HL-60 (cell line): ENCODE results near the gene TTC13.
"Not testable (repeated sequence)": the region's sequence is repeated elsewhere in the genome, so short reads cannot be mapped to it uniquely, and the experiment has no call there.

Source experiments
- DNase-seq, 2 experiments: peaks; one replicate each; pipeline ENCODE4 v3.0.0-alpha.2; 2010 to 2020; ENCODE audit warnings: low read depth in 1 of 2, low spot score in 1 of 2
- H3K27ac ChIP-seq: fragments of 250-450 bp; sonication (Bioruptor Pico); replicated peaks from 2 replicates; pipeline ENCODE4 v1.5.1; 2020; ENCODE audit warnings: mild to moderate bottlenecking, moderate library complexity
- H3K27me3 ChIP-seq: fragments of 250-450 bp; sonication (Bioruptor Pico); 2 replicates; pipeline ENCODE4 v1.5.1; 2021; ENCODE audit warnings: mild to moderate bottlenecking, moderate library complexity; ENCODE audit not compliant: insufficient read depth, poor library complexity, severe bottlenecking
- H3K4me3 ChIP-seq: replicated peaks from 2 replicates; pipeline ENCODE4 v1.5.1; 2011; ENCODE audit warnings: mild to moderate bottlenecking, control low read depth, low read length; ENCODE audit not compliant: insufficient read depth
- GABPA ChIP-seq: IDR thresholded peaks from 2 replicates; pipeline ENCODE4 v1.6.1; 2012; ENCODE audit warnings: low read depth
- POLR2AphosphoS5 ChIP-seq: IDR thresholded peaks from 2 replicates; pipeline ENCODE4 v1.6.1; 2012; ENCODE audit warnings: low read depth
- SPI1 ChIP-seq: IDR thresholded peaks from 2 replicates; pipeline ENCODE4 v1.6.1; 2012; ENCODE audit warnings: low read depth, mild to moderate bottlenecking, borderline replicate concordance
- TF ChIP-seq, protein P1 (sequence below): IDR thresholded peaks from 2 replicates; pipeline ENCODE4 v1.6.1; 2012; ENCODE audit warnings: low read depth; ENCODE audit not compliant: insufficient replicate concordance
- TF ChIP-seq, protein P2 (sequence below): IDR thresholded peaks from one replicate; pipeline ENCODE4 v1.5.1; 2011; ENCODE audit warnings: low read length, control low read depth, inconsistent platforms; ENCODE audit not compliant: insufficient read depth

Gene TTC13

DNA sequence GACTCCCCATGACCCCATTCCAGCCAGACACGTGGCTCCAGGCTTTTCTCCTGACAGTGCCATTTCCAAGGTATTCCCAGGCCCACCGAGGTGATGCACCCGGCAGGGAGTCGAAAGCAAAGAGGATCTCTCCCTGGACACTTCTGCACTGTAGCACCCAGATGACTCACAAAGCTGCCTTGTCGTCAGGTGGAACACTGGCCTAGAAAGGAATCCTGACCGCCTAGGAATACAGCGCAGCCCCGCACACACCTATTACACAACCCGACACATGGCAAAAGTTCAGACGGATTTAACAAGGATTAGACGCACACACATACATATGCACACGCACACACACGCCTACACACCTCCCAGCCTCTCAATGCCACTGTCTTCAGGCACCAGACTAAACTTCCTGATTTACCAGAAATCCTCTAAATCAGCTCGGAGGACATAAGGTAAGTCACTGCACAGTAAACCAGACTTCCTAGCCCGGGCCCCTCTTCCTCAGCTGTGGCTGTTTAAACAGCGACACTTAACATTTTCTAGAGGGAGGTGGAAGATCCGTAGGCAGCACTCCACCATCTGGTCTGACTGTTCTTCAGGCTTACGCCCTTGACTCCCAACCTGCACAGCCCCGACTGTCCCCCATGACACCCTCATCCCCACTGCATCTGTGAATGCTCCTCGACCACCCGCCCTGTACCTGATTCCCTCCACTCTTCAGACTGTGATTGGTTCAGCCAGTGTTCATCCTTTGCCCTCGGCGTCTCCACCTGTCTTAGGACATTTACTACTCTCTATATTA, 48.7 kb upstream of the TTC13 start:
- H3K27me3 ChIP-seq, result no peaks in the 10 kb centered on the region
- DNase-seq, result no peak
- H3K27ac ChIP-seq, result no peak overlapping the region
- TF ChIP-seq POLR2AphosphoS5 (no peak), GABPA (no peak), SPI1 (no peak)
- TF ChIP-seq, protein P1, sequence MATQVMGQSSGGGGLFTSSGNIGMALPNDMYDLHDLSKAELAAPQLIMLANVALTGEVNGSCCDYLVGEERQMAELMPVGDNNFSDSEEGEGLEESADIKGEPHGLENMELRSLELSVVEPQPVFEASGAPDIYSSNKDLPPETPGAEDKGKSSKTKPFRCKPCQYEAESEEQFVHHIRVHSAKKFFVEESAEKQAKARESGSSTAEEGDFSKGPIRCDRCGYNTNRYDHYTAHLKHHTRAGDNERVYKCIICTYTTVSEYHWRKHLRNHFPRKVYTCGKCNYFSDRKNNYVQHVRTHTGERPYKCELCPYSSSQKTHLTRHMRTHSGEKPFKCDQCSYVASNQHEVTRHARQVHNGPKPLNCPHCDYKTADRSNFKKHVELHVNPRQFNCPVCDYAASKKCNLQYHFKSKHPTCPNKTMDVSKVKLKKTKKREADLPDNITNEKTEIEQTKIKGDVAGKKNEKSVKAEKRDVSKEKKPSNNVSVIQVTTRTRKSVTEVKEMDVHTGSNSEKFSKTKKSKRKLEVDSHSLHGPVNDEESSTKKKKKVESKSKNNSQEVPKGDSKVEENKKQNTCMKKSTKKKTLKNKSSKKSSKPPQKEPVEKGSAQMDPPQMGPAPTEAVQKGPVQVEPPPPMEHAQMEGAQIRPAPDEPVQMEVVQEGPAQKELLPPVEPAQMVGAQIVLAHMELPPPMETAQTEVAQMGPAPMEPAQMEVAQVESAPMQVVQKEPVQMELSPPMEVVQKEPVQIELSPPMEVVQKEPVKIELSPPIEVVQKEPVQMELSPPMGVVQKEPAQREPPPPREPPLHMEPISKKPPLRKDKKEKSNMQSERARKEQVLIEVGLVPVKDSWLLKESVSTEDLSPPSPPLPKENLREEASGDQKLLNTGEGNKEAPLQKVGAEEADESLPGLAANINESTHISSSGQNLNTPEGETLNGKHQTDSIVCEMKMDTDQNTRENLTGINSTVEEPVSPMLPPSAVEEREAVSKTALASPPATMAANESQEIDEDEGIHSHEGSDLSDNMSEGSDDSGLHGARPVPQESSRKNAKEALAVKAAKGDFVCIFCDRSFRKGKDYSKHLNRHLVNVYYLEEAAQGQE, result no peak
- TF ChIP-seq, protein P2, sequence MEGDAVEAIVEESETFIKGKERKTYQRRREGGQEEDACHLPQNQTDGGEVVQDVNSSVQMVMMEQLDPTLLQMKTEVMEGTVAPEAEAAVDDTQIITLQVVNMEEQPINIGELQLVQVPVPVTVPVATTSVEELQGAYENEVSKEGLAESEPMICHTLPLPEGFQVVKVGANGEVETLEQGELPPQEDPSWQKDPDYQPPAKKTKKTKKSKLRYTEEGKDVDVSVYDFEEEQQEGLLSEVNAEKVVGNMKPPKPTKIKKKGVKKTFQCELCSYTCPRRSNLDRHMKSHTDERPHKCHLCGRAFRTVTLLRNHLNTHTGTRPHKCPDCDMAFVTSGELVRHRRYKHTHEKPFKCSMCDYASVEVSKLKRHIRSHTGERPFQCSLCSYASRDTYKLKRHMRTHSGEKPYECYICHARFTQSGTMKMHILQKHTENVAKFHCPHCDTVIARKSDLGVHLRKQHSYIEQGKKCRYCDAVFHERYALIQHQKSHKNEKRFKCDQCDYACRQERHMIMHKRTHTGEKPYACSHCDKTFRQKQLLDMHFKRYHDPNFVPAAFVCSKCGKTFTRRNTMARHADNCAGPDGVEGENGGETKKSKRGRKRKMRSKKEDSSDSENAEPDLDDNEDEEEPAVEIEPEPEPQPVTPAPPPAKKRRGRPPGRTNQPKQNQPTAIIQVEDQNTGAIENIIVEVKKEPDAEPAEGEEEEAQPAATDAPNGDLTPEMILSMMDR, result no peak
- no peak overlapping the region for H3K4me3 ChIP-seq

DNA sequence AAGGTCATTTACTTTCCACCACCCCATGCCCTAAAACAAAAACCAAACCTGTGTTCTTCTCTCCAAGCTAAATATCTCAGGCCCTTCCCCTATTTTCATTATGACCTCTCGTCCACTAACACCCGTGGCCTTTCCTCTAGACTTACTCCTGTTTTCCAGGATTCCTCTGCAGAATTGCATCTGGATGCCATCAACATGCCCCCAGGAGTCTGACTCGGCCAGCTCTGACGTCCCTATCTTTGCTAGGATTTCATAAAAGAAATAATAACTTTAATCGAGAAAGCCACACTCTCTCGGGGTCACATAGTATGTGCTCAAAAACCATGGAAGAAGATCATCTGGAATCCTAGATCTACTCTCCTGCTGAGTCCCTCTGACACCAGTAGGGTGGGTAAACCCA, 47.9 kb upstream of the TTC13 start:
- Histone ChIP-seq H3K27ac (no peak overlapping the region), H3K27me3 (no peaks in the 10 kb centered on the region), H3K4me3 (no peak overlapping the region)
- no peak for DNase-seq
- no peak for TF ChIP-seq POLR2AphosphoS5
- TF ChIP-seq, protein P1, result no peak
- TF ChIP-seq GABPA, result no peak
- no peak for TF ChIP-seq SPI1
- TF ChIP-seq, protein P2, result no peak

DNA sequence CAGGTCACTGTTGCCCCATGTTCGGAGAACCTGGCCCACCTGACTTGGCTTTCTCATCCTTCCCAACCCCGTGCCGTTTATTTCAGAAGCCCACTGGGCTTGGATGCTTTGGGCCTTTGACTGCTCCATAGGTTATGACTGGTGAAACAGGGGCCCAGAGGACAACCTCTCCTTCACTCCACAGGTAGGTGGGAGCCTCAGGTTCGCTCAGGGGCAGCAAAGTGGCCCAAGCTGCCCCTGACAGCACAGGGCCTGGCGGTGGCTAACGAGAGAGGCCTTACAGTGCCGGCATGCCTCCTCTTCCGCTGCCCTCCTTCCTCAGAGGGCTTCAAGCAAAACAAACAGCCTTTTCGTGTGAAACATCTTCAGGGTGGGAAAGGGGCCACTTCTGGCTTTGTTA, 44.5 kb upstream of the TTC13 start:
- no peaks in the 10 kb centered on the region for H3K27me3 ChIP-seq
- TF ChIP-seq, protein P2, result no peak
- TF ChIP-seq, protein P1, result no peak
- TF ChIP-seq SPI1, result no peak
- no peak for TF ChIP-seq POLR2AphosphoS5
- no peak for TF ChIP-seq GABPA
- H3K4me3 ChIP-seq, result no peak overlapping the region
- DNase-seq, result no peak
- no peak overlapping the region for H3K27ac ChIP-seq

DNA sequence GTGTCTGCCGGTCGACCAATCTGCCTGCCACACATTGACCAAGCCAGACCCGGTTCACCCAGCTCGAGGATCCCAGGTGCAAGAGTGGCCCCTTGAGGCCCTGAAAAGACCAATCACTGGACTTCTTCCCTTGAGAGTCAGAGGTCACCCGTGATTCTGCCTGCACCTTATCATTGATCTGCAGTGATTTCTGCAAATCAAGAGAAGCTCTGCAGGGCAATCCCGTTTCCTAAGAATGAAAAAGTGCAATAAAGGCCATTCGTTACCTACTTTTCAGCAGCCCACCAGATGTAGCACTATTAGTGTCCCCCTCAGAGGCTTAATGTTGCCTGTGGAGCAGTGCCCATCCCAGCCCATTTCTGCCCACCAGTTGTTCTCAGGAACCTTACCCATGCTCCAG, 43.9 kb upstream of the TTC13 start:
- DNase-seq, H3K27ac ChIP-seq, H3K27me3 ChIP-seq, H3K4me3 ChIP-seq: not testable (repeated sequence)
